Measurements from ENCODE around the gene HK3.

- no peak for TF ChIP-seq CTCF (IDR thresholded peaks at IDR 0.05)
- TF ChIP-seq POLR2A (IDR thresholded peaks at IDR 0.05) = no peak
Observed at GRCh38 chr5:176888865-176889165, 10.3 kb downstream of the HK3 start.

Measured in body of pancreas (tissue), 4 donors.